Mesenchymal stem cell (in vitro differentiated cells and primary cell): ENCODE measurements around the gene DIPK1B.

Experiments used
- DNase-seq: peaks from one replicate; pipeline ENCODE4 v3.0.0-alpha.2; 2013
- H2AFZ ChIP-seq: one replicate; pipeline ENCODE4 v1.6.1; 2013; ENCODE audit warnings: low read depth, mild to moderate bottlenecking, control low read depth, inconsistent platforms, low read length, moderate library complexity
- H2AK5ac ChIP-seq: 2 replicates; pipeline ENCODE4 v1.6.1; 2013; ENCODE audit warnings: low read length, moderate library complexity, mild to moderate bottlenecking, inconsistent platforms; ENCODE audit not compliant: severe bottlenecking
- H2BK120ac ChIP-seq: one replicate; pipeline ENCODE4 v1.6.1; 2013; ENCODE audit warnings: low read depth, mild to moderate bottlenecking, inconsistent platforms, low read length, moderate library complexity
- H2BK12ac ChIP-seq, 2 experiments: one replicate each; pipeline ENCODE4 v1.6.1; 2013; ENCODE audit warnings: inconsistent platforms in 2 of 2, low read length in 2 of 2, mild to moderate bottlenecking in 2 of 2, moderate library complexity in 2 of 2, control low read depth in 1 of 2
- H2BK15ac ChIP-seq: one replicate; pipeline ENCODE4 v1.6.1; 2013; ENCODE audit warnings: mild to moderate bottlenecking, low read depth, inconsistent platforms; ENCODE audit not compliant: poor library complexity, severe bottlenecking
- H2BK5ac ChIP-seq: 2 replicates; pipeline ENCODE4 v1.6.1; 2013; ENCODE audit warnings: low read depth, mild to moderate bottlenecking, low read length, control low read depth, inconsistent platforms; ENCODE audit not compliant: poor library complexity, severe bottlenecking
- H3K14ac ChIP-seq, 2 experiments: one replicate each; pipeline ENCODE4 v1.6.1; 2013; ENCODE audit warnings: inconsistent platforms in 2 of 2, low read length in 2 of 2, control low read depth in 1 of 2, mild to moderate bottlenecking in 1 of 2, moderate library complexity in 1 of 2
- H3K18ac ChIP-seq, 2 experiments: one replicate each; pipeline ENCODE4 v1.6.1; 2013; ENCODE audit warnings: inconsistent platforms in 2 of 2, low read length in 2 of 2, control low read depth in 1 of 2, low read depth in 1 of 2, mild to moderate bottlenecking in 1 of 2
- H3K23ac ChIP-seq, 2 experiments: one replicate each; pipeline ENCODE4 v1.6.1; 2013; ENCODE audit warnings: inconsistent platforms in 2 of 2, low read length in 2 of 2, mild to moderate bottlenecking in 2 of 2, moderate library complexity in 2 of 2, control low read depth in 1 of 2
- H3K27ac ChIP-seq: 2 replicates; pipeline ENCODE4 v1.5.1; 2013; ENCODE audit warnings: mild to moderate bottlenecking, moderate library complexity, low read length, control low read depth, inconsistent platforms; ENCODE audit not compliant: poor library complexity, severe bottlenecking
- H3K27me3 ChIP-seq, 2 experiments: 2 replicates each; pipeline versions ENCODE4 v1.6.1 to v1.7.0; 2013; ENCODE audit warnings: low read length in 2 of 2, mild to moderate bottlenecking in 2 of 2, moderate library complexity in 2 of 2, control low read depth in 1 of 2, inconsistent platforms in 1 of 2; ENCODE audit not compliant: control insufficient read depth in 1 of 2, insufficient read depth in 1 of 2
- H3K36me3 ChIP-seq, 2 experiments: 2 replicates each; pipeline versions ENCODE4 v1.6.1 to v1.7.0; 2013; ENCODE audit warnings: low read length in 2 of 2, control low read depth in 1 of 2, inconsistent platforms in 1 of 2, low read depth in 1 of 2, mild to moderate bottlenecking in 1 of 2; ENCODE audit not compliant: insufficient read depth in 2 of 2, control insufficient read depth in 1 of 2
- H3K4ac ChIP-seq, 2 experiments: one replicate each; pipeline ENCODE4 v1.6.1; 2013; ENCODE audit warnings: inconsistent platforms in 2 of 2, low read length in 2 of 2, mild to moderate bottlenecking in 2 of 2, moderate library complexity in 2 of 2, control low read depth in 1 of 2, low read depth in 1 of 2
- H3K4me1 ChIP-seq: 2 replicates; pipeline ENCODE4 v1.6.1; 2013; ENCODE audit warnings: low read depth, low read length, control low read depth; ENCODE audit not compliant: control insufficient read depth, insufficient read depth
- H3K4me2 ChIP-seq: 2 replicates; pipeline ENCODE4 v1.6.1; 2013; ENCODE audit warnings: low read length, mild to moderate bottlenecking, inconsistent platforms; ENCODE audit not compliant: poor library complexity, severe bottlenecking
- H3K4me3 ChIP-seq, 2 experiments: 2 replicates each; pipeline versions ENCODE4 v1.5.1 to v1.7.0; 2013; ENCODE audit warnings: low read length in 2 of 2, mild to moderate bottlenecking in 2 of 2, control low read depth in 1 of 2, low read depth in 1 of 2; ENCODE audit not compliant: insufficient read depth in 1 of 2
- H3K79me1 ChIP-seq: replicated peaks from 2 replicates; pipeline ENCODE4 v1.6.1; 2013; ENCODE audit warnings: mild to moderate bottlenecking, control low read depth, low read length, inconsistent platforms; ENCODE audit not compliant: poor library complexity, severe bottlenecking
- H3K9ac ChIP-seq: 2 replicates; pipeline ENCODE4 v1.7.0; 2013; ENCODE audit warnings: mild to moderate bottlenecking, low read length, moderate library complexity
- H3K9me3 ChIP-seq: 2 replicates; pipeline ENCODE4 v1.7.0; 2013; ENCODE audit warnings: mild to moderate bottlenecking, low read length; ENCODE audit not compliant: control insufficient read depth
- H4K8ac ChIP-seq: one replicate; pipeline ENCODE4 v1.6.1; 2013; ENCODE audit warnings: inconsistent platforms, mild to moderate bottlenecking, low read length, moderate library complexity
- H4K91ac ChIP-seq: one replicate; pipeline ENCODE4 v1.6.1; 2013; ENCODE audit warnings: mild to moderate bottlenecking, low read length, inconsistent platforms
- WGBS: methylation state at CpG from one replicate; pipeline ENCODE4 v1.1.7; 2013; ENCODE audit warnings: mixed read lengths; 5-methylcytosine and 5-hydroxymethylcytosine counted together

The DIPK1B gene

DNA sequence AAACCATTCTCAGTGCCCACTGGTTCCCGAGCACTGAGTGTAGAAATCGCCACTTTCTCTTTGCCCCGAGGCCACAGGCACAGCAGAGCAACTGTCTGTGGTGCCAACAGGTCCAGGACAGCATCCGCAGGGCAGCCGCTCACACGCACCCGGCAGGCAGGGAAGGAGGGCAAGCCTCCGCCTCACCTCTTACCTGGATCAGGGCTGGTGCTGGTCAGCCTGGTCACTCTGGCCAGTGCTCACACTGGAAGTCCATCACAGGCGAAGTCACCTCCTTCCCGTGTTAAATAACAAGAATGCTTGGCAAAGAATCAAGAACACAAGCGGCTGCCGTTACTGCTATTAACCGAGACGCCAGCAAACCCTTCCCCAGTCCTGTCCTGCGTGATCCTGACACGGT, 13.7 kb downstream of the DIPK1B start:
- H3K27me3 ChIP-seq, result no peaks in the 10 kb centered on the region
- H3K27ac ChIP-seq, result no peak overlapping the region
- WGBS, result 74% methylated on average over 16 of the region's 16 CpGs
- H3K14ac ChIP-seq, result peak overlapping the region in 1 of 2 experiments; percentile 41
- H3K4me1 ChIP-seq, result peaks cover 46% of the 10 kb centered on the region
- H3K18ac ChIP-seq, result peak overlapping the region in 1 of 2 experiments; percentile 67
- H3K4me2 ChIP-seq, result peak overlapping the region; percentile 95
- peak overlapping the region in 1 of 2 experiments; percentile 21 for H2BK12ac ChIP-seq
- no peak overlapping the region for H4K91ac ChIP-seq
- H2AK5ac ChIP-seq, result no peak overlapping the region
- H2BK5ac ChIP-seq, result no peak overlapping the region
- no peak for DNase-seq
- H3K36me3 ChIP-seq, result peaks cover 46 to 57% of the 10 kb centered on the region in 2 experiments
- peaks cover 21% of the 10 kb centered on the region for H3K79me1 ChIP-seq
- H3K4ac ChIP-seq, result no peak overlapping the region
- H2BK15ac ChIP-seq, result peak overlapping the region; percentile 17
- peak overlapping the region; percentile 94 for H3K9ac ChIP-seq
- H3K9me3 ChIP-seq, result no peaks in the 10 kb centered on the region
- H4K8ac ChIP-seq, result no peak overlapping the region
- no peak overlapping the region for H2BK120ac ChIP-seq
- H3K23ac ChIP-seq, result peak overlapping the region in 1 of 2 experiments; percentile 28
- H2AFZ ChIP-seq, result no peak overlapping the region
- H3K4me3 ChIP-seq, result peak overlapping the region; percentile 33 to 99

DNA sequence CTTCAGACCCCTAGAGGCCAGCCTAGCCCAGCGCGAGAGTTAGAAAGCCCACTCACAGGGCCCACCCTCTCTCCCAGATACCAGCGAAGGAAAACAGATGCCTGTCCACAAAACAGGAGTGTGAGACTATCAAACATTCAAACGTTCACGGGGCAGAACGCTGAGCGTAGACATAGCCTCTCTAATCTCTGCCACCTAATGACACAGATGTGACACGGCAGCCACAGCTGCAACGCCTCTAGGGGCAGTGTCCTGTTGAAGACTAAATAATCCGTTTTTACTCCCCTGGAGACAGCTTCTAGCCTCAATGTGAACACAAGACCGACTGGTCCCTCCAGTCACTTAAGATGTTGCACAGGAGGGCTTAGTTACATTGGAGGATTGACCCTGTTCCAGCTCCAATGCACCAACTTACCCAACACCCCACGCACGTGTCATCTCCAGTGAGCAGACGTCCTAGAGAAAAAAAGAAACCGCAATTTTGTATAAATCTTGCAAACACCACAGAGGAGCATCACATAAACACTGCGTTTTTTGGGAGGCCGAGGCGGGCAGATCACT, 14.3 kb downstream of the DIPK1B start:
- Histone ChIP-seq H4K91ac (no peak overlapping the region), H3K27ac (no peak overlapping the region), H3K36me3 (peaks cover 43 to 51% of the 10 kb centered on the region in 2 experiments), H3K4ac (no peak overlapping the region), H2BK15ac (no peak overlapping the region), H3K27me3 (no peaks in the 10 kb centered on the region), H3K4me2 (peak overlapping the region; percentile 95), H3K9me3 (no peaks in the 10 kb centered on the region), H3K23ac (no peak overlapping the region), H3K9ac (peak overlapping the region; percentile 94), H3K4me3 (peak overlapping the region; percentile 33 to 99), H3K4me1 (peaks cover 43% of the 10 kb centered on the region), H2AFZ (no peak overlapping the region), H3K79me1 (peaks cover 21% of the 10 kb centered on the region), H3K14ac (no peak overlapping the region), H2BK5ac (no peak overlapping the region), H4K8ac (no peak overlapping the region), H2BK12ac (no peak overlapping the region), H2BK120ac (no peak overlapping the region), H2AK5ac (no peak overlapping the region), H3K18ac (no peak overlapping the region)
- DNase-seq, result peak; percentile 66
- WGBS, result 31% methylated on average over 18 of the region's 18 CpGs

DNA sequence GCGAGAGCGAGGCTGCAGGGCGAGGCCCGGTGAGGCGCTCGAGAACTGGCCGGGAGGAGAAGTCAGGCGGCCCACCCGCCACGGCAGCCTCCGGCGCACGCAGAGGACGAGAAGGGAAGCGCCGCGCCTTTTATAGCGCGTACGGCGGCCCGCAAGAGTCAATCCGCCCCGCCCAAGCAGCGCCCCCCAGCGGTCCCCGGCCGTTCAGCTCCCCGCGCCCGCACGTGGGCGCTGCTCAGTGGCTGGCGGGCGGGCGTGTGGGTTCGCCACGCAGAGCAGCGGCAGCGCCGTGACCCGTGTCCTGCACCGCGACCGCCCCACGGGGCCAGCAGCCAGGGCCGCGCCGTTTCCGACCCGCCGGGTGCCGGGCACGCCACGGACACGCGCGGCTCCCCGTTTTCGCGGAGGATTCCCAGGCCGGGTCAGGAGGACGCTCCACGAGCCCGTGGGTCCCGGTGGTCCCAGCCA, 15.7 kb downstream of the DIPK1B start:
- H3K79me1 ChIP-seq, result peaks cover 17% of the 10 kb centered on the region
- no peak overlapping the region for H2AK5ac ChIP-seq
- no peak overlapping the region for H2BK5ac ChIP-seq
- H2BK15ac ChIP-seq, result peak overlapping the region; percentile 55
- H3K4ac ChIP-seq, result peak overlapping the region; percentile 89 to 95
- peak overlapping the region; percentile 87 for H4K91ac ChIP-seq
- peaks cover 34% of the 10 kb centered on the region for H3K4me1 ChIP-seq
- H3K18ac ChIP-seq, result peak overlapping the region; percentile 94 to 97
- peak overlapping the region; percentile 80 for H2AFZ ChIP-seq
- H2BK12ac ChIP-seq, result no peak overlapping the region
- no peaks in the 10 kb centered on the region for H3K9me3 ChIP-seq
- no peaks in the 10 kb centered on the region for H3K27me3 ChIP-seq
- H3K14ac ChIP-seq, result peak overlapping the region in 1 of 2 experiments; percentile 96
- H3K9ac ChIP-seq, result peak overlapping the region; percentile 94
- H2BK120ac ChIP-seq, result peak overlapping the region; percentile 55
- H4K8ac ChIP-seq, result peak overlapping the region; percentile 88
- peak overlapping the region; percentile 95 for H3K4me2 ChIP-seq
- H3K23ac ChIP-seq, result peak overlapping the region in 1 of 2 experiments; percentile 96
- DNase-seq, result peak; percentile 90
- H3K27ac ChIP-seq, result no peak overlapping the region
- WGBS, result under 1% methylated on average over 60 of the region's 66 CpGs
- H3K4me3 ChIP-seq, result peak overlapping the region; percentile 93 to 99
- H3K36me3 ChIP-seq, result peaks cover 36 to 37% of the 10 kb centered on the region in 2 experiments

DNA sequence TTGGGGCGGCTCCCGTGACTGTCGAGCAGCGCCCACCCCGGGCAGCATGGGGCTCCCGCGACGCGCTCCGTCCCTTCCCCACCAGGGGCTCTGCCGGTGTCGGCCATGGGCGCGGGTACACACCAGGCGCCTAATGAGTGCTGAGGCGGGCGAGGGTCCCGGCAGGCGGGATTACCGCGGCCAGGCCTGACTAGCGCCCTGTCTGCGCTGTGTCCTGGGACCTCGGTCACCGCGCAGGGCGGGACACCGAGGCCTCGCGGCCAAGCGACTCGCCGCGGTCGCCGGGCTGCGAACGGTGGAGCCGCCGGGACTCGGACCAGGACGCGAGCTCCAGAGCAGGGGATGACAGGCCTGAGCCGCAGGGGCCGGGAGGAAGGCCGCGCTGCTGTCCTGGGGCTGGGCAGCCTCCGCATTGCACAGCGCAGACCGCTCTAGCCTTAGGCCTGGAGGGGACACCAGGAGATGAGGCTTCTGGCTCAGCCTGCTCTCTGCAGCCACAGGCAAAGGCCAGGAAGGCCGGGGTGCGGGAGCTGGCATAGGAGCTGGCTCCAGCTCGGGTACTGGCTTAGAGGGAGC, 16.3 kb downstream of the DIPK1B start:
- Histone ChIP-seq H3K36me3 (peaks cover 30 to 32% of the 10 kb centered on the region in 2 experiments), H3K9ac (peak overlapping the region; percentile 86), H3K4ac (peak overlapping the region; percentile 89 to 95), H3K14ac (peak overlapping the region in 1 of 2 experiments; percentile 96), H3K4me2 (peak overlapping the region; percentile 95), H2BK12ac (peak overlapping the region in 1 of 2 experiments; percentile 52), H3K79me1 (peaks cover 12% of the 10 kb centered on the region), H4K8ac (peak overlapping the region; percentile 88), H2BK15ac (peak overlapping the region; percentile 55), H4K91ac (peak overlapping the region; percentile 87), H3K9me3 (no peaks in the 10 kb centered on the region), H3K27ac (no peak overlapping the region), H3K4me3 (peak overlapping the region; percentile 93 to 99), H2AFZ (peak overlapping the region; percentile 80), H2AK5ac (no peak overlapping the region), H3K18ac (peak overlapping the region; percentile 94 to 97), H2BK5ac (no peak overlapping the region), H2BK120ac (peak overlapping the region; percentile 55), H3K23ac (peak overlapping the region in 1 of 2 experiments; percentile 96), H3K27me3 (no peaks in the 10 kb centered on the region), H3K4me1 (peaks cover 29% of the 10 kb centered on the region)
- DNase-seq, result peak; percentile 60
- WGBS, result 5% methylated on average over 53 of the region's 53 CpGs
